Memory B cell (primary cell): ENCODE results near the gene CDH13.

Source experiments
- ATAC-seq: fragments of 150-1000 bp; cut with Tn5 transposase; 2 replicates; pipeline ENCODE4 v1.10.0; 2021; ENCODE audit warnings: low read depth, mild to moderate bottlenecking, moderate library complexity
- DNase-seq, 2 donors: peaks; one replicate each; pipeline ENCODE4 v3.0.0; 2022; ENCODE audit warnings: low spot score in 2 of 2
- H3K27ac Mint-ChIP-seq: one replicate; pipeline ENCODE4 v1.8.0; 2022; ENCODE audit warnings: mild to moderate bottlenecking, moderate library complexity, mixed read lengths
- H3K27me3 Mint-ChIP-seq: one replicate; pipeline ENCODE4 v1.8.0; 2022; ENCODE audit warnings: mixed read lengths
- H3K36me3 Mint-ChIP-seq: one replicate; pipeline ENCODE4 v1.8.0; 2022; ENCODE audit warnings: mild to moderate bottlenecking, mixed read lengths
- H3K4me1 Mint-ChIP-seq: one replicate; pipeline ENCODE4 v1.8.0; 2022; ENCODE audit warnings: mixed read lengths
- H3K4me3 Mint-ChIP-seq: one replicate; pipeline ENCODE4 v1.8.0; 2022; ENCODE audit warnings: mild to moderate bottlenecking, moderate library complexity, mixed read lengths
- H3K9me3 Mint-ChIP-seq: one replicate; pipeline ENCODE4 v1.8.0; 2022; ENCODE audit warnings: mixed read lengths

CDH13 gene

GRCh38 chr16:83115491-83116232 lies 488.9 kb downstream of the CDH13 start:
- Mint-ChIP-seq H3K4me1 (no peaks in the 10 kb centered on the region), H3K36me3 (no peaks in the 10 kb centered on the region), H3K27ac (no peak overlapping the region), H3K27me3 (no peaks in the 10 kb centered on the region), H3K4me3 (no peak overlapping the region), H3K9me3 (no peaks in the 10 kb centered on the region)
- ATAC-seq = no peak
- no peak for DNase-seq

- DNase-seq (no peak), ATAC-seq (no peak)
- no peak overlapping the region for H3K4me3 Mint-ChIP-seq
- H3K27me3 Mint-ChIP-seq = no peaks in the 10 kb centered on the region
- no peaks in the 10 kb centered on the region for H3K4me1 Mint-ChIP-seq
- no peak overlapping the region for H3K27ac Mint-ChIP-seq
- no peaks in the 10 kb centered on the region for H3K9me3 Mint-ChIP-seq
- no peaks in the 10 kb centered on the region for H3K36me3 Mint-ChIP-seq
Measured at GRCh38 chr16:83116274-83116892, 489.6 kb downstream of the CDH13 start.

- no peaks in the 10 kb centered on the region for H3K36me3 Mint-ChIP-seq
- no peaks in the 10 kb centered on the region for H3K9me3 Mint-ChIP-seq
- no peak overlapping the region for H3K27ac Mint-ChIP-seq
- ATAC-seq = no peak
- H3K4me3 Mint-ChIP-seq = no peak overlapping the region
- no peaks in the 10 kb centered on the region for H3K27me3 Mint-ChIP-seq
- no peaks in the 10 kb centered on the region for H3K4me1 Mint-ChIP-seq
- no peak for DNase-seq
Measured at GRCh38 chr16:83117810-83118209, 491.0 kb downstream of the CDH13 start.

- no peaks in the 10 kb centered on the region for H3K9me3 Mint-ChIP-seq
- H3K27ac Mint-ChIP-seq = no peak overlapping the region
- H3K4me3 Mint-ChIP-seq = no peak overlapping the region
- H3K4me1 Mint-ChIP-seq = no peaks in the 10 kb centered on the region
- no peak for DNase-seq
- H3K36me3 Mint-ChIP-seq = no peaks in the 10 kb centered on the region
- ATAC-seq = no peak
- H3K27me3 Mint-ChIP-seq = no peaks in the 10 kb centered on the region
Measured at GRCh38 chr16:83118365-83118764, 491.6 kb downstream of the CDH13 start.

- no peak overlapping the region for H3K4me3 Mint-ChIP-seq
- H3K27me3 Mint-ChIP-seq = peaks cover 6% of the 10 kb centered on the region
- H3K27ac Mint-ChIP-seq = no peak overlapping the region
- H3K36me3 Mint-ChIP-seq = peaks cover 2% of the 10 kb centered on the region
- ATAC-seq (no peak), DNase-seq (no peak)
- H3K4me1 Mint-ChIP-seq = no peaks in the 10 kb centered on the region
- H3K9me3 Mint-ChIP-seq = peaks cover 9% of the 10 kb centered on the region
Measured at GRCh38 chr16:83125999-83126568, 499.3 kb downstream of the CDH13 start.

- H3K27me3 Mint-ChIP-seq = peaks cover 6% of the 10 kb centered on the region
- peaks cover 9% of the 10 kb centered on the region for H3K9me3 Mint-ChIP-seq
- DNase-seq (no peak), ATAC-seq (no peak)
- H3K4me3 Mint-ChIP-seq = no peak overlapping the region
- H3K27ac Mint-ChIP-seq = no peak overlapping the region
- H3K36me3 Mint-ChIP-seq = peaks cover 2% of the 10 kb centered on the region
- H3K4me1 Mint-ChIP-seq = no peaks in the 10 kb centered on the region
Measured at GRCh38 chr16:83128041-83128440, 501.3 kb downstream of the CDH13 start.

- H3K36me3 Mint-ChIP-seq = peaks cover 2% of the 10 kb centered on the region
- no peaks in the 10 kb centered on the region for H3K4me1 Mint-ChIP-seq
- DNase-seq (no peak), ATAC-seq (no peak)
- no peak overlapping the region for H3K27ac Mint-ChIP-seq
- peaks cover 6% of the 10 kb centered on the region for H3K27me3 Mint-ChIP-seq
- H3K4me3 Mint-ChIP-seq = no peak overlapping the region
- peaks cover 9% of the 10 kb centered on the region for H3K9me3 Mint-ChIP-seq
Measured at GRCh38 chr16:83130039-83130438, 503.3 kb downstream of the CDH13 start.

- no peak for DNase-seq
- Mint-ChIP-seq H3K4me1 (no peaks in the 10 kb centered on the region), H3K4me3 (no peak overlapping the region), H3K27me3 (peaks cover 5% of the 10 kb centered on the region), H3K9me3 (no peaks in the 10 kb centered on the region), H3K36me3 (no peaks in the 10 kb centered on the region), H3K27ac (no peak overlapping the region)
- ATAC-seq = no peak
Measured at GRCh38 chr16:83134638-83135037, 507.9 kb downstream of the CDH13 start.

GRCh38 chr16:83136419-83136818 lies 509.6 kb downstream of the CDH13 start:
- Mint-ChIP-seq H3K36me3 (no peaks in the 10 kb centered on the region), H3K4me1 (no peaks in the 10 kb centered on the region), H3K27ac (no peak overlapping the region), H3K27me3 (peaks cover 5% of the 10 kb centered on the region), H3K4me3 (no peak overlapping the region), H3K9me3 (no peaks in the 10 kb centered on the region)
- ATAC-seq (no peak), DNase-seq (no peak)

GRCh38 chr16:83136924-83137323 lies 510.2 kb downstream of the CDH13 start:
- Mint-ChIP-seq H3K4me3 (no peak overlapping the region), H3K27ac (no peak overlapping the region), H3K9me3 (no peaks in the 10 kb centered on the region), H3K36me3 (no peaks in the 10 kb centered on the region), H3K4me1 (no peaks in the 10 kb centered on the region), H3K27me3 (peaks cover 5% of the 10 kb centered on the region)
- ATAC-seq (no peak), DNase-seq (no peak)

GRCh38 chr16:83137326-83137781 lies 510.6 kb downstream of the CDH13 start:
- DNase-seq = no peak
- ATAC-seq = no peak
- H3K27ac Mint-ChIP-seq = no peak overlapping the region

GRCh38 chr16:83137894-83138293 lies 511.1 kb downstream of the CDH13 start:
- no peak for DNase-seq
- H3K27ac Mint-ChIP-seq = no peak overlapping the region
- H3K4me3 Mint-ChIP-seq = no peak overlapping the region
- no peaks in the 10 kb centered on the region for H3K9me3 Mint-ChIP-seq
- H3K27me3 Mint-ChIP-seq = peaks cover 5% of the 10 kb centered on the region
- no peak for ATAC-seq
- no peaks in the 10 kb centered on the region for H3K36me3 Mint-ChIP-seq
- no peaks in the 10 kb centered on the region for H3K4me1 Mint-ChIP-seq

More at GRCh38 chr16:83137326-83137781, 510.6 kb downstream of the CDH13 start:
- Mint-ChIP-seq H3K27me3 (peaks cover 5% of the 10 kb centered on the region), H3K4me3 (peak overlapping the region; percentile 15), H3K9me3 (no peaks in the 10 kb centered on the region), H3K36me3 (no peaks in the 10 kb centered on the region), H3K4me1 (no peaks in the 10 kb centered on the region)

GRCh38 chr16:83138512-83138911 lies 511.7 kb downstream of the CDH13 start:
- H3K4me1 Mint-ChIP-seq = no peaks in the 10 kb centered on the region
- H3K9me3 Mint-ChIP-seq = no peaks in the 10 kb centered on the region
- H3K27ac Mint-ChIP-seq = no peak overlapping the region
- H3K36me3 Mint-ChIP-seq = no peaks in the 10 kb centered on the region
- ATAC-seq (no peak), DNase-seq (no peak)
- peaks cover 5% of the 10 kb centered on the region for H3K27me3 Mint-ChIP-seq
- H3K4me3 Mint-ChIP-seq = no peak overlapping the region

GRCh38 chr16:83138976-83139690 lies 512.4 kb downstream of the CDH13 start:
- Mint-ChIP-seq H3K9me3 (no peaks in the 10 kb centered on the region), H3K4me3 (no peak overlapping the region), H3K27ac (no peak overlapping the region), H3K27me3 (peaks cover 5% of the 10 kb centered on the region), H3K36me3 (no peaks in the 10 kb centered on the region), H3K4me1 (no peaks in the 10 kb centered on the region)
- DNase-seq (no peak), ATAC-seq (no peak)
